Bronchial epithelial cell (primary cell): ENCODE measurements around the gene NMRK1. TPM values are rescaled to one million over a fixed set of nuclear protein-coding genes. Genes with fewer than 3 reads are reported as not detected.

Experiments used
- total RNA-seq: library from RNA; depleted of rRNA; stranded (reverse); fragments of >200 nt; gene quantifications from 2 replicates; pipeline ENCODE4 v1.2.1, GENCODE V29; 2014

Gene NMRK1
- total RNA-seq, 1 donor from 2014 or later = 16.8 TPM

Other genes with a start within 250 kb of the NMRK1 start
- gene TRPM6, start 200.2 kb downstream of the NMRK1 start, total RNA-seq = under 0.01 and 0.26 TPM in 2 replicates
- 3.1 and 3.2 TPM in 2 replicates for gene C9orf40, start 135.2 kb downstream of the NMRK1 start, total RNA-seq
- gene CARNMT1, start 59.9 kb downstream of the NMRK1 start, total RNA-seq = 20.1 and 28.4 TPM in 2 replicates
- gene OSTF1, start 359 bp upstream of the NMRK1 start, total RNA-seq = 71.1 and 103 TPM in 2 replicates